ENCODE data around the gene TRAPPC2L.

Gene TRAPPC2L, protein sequence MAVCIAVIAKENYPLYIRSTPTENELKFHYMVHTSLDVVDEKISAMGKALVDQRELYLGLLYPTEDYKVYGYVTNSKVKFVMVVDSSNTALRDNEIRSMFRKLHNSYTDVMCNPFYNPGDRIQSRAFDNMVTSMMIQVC

DNA sequence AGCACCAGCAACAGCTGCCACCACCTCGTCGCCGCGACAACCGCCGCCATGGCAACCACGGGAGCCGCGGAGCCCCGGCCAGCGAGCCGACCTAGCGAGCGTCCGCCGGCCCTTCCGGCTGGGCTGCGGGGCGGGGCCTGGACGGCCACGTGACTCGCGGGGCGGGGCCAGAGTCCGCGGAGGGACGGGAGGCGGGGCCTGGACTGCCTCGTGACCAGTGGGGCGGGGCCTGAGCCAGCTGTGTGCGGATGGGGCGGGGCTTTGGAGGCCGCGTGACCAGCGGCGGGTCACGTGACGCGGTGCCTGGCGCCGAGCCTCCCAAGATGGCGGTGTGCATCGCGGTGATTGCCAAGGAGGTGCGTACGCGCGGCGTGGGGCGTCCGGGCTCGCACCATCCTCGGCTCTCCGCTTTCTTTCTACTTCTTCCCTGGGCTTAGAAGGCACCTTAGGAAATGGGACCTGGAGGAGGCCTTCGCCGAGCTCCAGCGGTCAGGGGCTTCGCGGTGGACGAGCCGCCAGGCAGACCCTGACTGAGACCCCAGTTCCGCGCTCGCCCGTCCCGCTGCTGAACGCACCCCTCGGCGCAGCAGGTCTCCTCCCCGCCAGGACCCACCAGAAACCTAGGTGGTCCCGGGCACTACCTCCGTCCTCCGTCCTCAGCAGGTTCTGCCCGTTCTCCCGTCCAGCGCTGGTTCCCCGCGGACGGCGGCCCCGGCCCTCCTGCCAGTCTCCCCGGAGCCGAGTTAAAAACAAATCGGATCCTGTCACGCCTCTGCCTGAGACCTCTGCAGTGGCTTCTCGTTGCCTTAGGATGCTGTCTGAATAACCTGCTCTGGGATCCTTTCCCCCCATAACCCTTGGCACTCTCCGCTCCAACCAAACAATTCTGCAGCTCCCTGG, at the start of gene TRAPPC2L, which contains the start of gene GALNS:
TSS of gene TRAPPC2L (plus strand) at position 300 of the 900 bp plus-strand sequence. CDS start at position 324, 24 bp downstream.
TSS of gene GALNS (minus strand) at position 120 of the 900 bp plus-strand sequence. CDS start at position 50, 70 bp downstream.
- DNase-seq (ENCODE audit: low read depth in 1 of 2, low spot score in 1 of 2), result peak; percentile 99

DNA sequence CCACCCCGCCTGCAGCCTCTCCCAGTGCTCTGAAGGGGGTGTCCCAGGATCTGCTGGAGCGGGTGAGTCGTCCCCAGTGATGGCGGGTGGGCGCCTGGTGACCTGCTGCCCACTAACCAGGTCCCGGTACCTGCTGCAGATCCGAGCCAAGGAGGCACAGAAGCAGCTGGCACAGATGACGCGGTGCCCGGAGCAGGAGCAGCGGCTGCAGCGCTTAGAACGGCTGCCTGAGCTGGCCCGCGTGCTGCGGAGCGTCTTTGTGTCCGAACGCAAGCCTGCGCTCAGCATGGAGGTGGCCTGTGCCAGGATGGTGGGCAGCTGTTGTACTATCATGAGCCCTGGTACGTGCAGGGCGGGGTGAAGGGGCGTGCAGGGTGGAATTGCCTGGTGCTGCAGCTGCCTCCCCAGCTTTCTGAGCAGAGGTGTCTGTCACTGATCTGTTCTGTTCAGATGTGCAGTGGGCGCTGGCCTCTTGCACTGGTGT, 49.7 kb upstream of the TRAPPC2L start:
- DNase-seq (ENCODE audit: low read depth in 1 of 2, low spot score in 1 of 2), result no peak

DNA sequence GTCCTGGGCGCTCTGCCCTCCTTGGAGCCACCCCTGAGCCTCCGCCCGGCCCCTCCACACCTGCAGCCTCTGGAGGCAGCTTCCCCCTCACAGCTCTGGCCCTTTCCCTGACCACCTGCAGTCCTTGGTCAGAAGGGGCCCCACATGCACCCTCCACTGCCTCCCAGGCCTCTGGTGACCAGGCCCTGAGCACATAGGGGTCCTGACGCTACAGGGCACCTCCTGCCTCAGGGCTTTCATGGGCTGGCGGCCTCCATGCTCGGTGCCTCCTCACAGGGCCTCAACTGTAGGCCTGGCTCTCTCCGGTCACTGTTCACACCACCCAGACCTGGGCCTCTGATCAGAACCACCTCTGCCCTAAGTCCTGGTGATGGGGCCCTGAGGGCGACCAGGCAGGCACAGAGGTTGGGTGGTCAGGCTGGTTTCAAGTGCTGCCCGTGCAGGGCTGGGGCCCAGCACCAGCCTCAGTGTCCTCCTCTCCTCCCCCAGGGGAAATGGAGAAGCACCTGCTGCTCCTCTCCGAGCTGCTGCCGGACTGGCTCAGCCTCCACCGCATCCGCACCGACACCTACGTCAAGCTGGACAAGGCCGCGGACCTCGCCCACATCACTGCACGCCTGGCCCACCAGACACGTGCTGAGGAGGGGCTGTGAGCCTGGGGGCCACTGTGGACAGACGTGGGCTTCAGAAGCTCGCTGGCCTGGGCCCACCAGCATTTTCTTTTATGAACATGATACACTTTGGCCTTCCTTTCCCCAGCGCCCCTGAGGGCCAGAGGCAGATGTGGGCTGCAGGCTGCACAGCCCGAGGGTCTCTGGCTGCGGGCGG, 49.1 kb upstream of the TRAPPC2L start:
- no peak for DNase-seq (ENCODE audit: low read depth in 1 of 2, low spot score in 1 of 2)

DNA sequence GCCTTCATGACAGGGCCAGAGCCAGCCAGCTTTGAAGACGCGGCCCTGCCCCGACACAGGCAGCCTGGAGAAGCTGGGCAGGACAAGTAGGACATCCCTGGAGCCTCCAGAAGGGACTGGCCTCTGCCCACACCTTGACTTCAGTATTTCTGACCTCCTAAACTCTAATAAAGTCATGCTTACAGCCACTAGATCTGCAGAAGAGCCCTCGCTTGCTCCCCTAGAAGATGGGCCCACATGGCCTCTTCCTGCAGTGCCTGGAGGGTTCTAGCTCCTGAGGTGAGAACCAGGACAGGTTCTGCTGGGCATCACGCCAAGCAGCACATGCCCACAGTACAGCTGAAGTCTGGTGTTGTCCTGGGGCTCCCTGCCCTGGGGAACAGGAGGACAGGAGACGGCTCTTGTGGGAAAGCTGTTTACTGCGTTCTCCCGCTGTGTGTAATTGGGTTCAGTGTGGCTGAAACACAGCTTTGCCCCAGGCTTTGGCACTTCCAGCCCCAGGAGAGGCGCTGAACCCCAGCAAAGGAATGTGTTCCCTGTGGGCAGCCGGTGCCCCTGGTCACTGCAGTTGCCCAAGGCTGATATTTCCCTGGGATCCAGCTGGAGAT, 47.8 kb upstream of the TRAPPC2L start:
- DNase-seq (ENCODE audit: low read depth in 1 of 2, low spot score in 1 of 2), result no peak

DNA sequence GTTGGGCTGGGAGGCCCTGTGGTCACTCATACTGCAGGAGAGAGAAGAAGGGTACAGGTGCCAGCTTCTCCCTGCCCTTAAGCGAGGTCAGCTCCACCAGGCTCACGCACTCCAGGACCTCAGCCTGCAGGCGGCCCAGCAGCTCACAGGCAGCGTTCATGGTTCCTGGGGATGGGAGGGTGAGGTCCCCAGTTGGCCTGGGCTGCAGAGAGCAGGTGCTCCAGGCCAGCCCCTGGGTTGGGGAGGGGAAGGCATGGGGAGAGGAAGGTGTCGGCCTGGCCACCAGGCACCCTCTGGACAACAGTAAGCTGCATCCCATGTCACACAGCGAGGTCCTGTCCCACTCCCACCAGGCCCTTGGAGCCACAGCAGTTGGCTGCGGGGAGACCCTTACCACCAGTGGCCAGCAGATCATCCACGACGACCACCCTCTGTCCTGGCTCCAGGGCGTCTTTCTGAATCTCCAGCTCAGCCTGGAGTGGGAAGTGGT, 47.2 kb upstream of the TRAPPC2L start:
- DNase-seq (ENCODE audit: low read depth in 1 of 2, low spot score in 1 of 2), result no peak

DNA sequence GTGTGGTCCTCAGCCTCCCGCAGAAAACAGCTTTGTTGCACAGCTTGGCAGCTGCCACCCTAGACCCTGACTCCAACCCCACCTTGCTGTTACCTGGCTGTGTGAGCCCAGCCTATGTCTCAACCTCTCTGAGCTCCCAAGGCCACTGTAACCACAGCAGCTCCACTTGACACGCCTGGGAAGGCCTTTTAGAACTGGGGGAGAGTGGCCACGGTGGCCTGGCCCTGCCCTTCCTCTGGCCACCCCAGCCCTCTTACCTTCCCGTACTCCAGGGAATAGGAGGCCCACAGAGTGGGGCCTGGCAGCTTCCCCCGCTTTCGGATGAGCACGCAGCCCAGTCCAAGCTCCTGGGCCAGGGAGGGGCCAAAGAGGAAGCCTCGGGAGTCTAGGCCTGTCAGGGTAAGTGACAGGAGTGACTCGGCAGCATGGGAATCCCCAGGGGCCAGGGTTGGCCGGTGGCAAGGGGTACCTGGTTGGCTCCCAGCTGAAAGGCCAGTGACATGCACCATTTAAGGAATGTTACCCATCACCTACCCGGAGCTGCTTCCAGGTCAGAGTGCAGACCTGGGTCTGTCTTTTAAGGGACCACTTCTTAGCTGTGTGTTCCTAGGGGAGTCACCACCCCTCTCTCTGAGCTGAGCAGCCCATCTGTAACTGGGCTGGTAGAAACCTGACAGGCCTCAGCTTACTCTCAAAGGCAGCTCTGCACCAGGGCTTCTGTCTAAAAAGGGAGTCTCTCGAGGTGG, 46.6 kb upstream of the TRAPPC2L start:
- no peak for DNase-seq (ENCODE audit: low read depth in 1 of 2, low spot score in 1 of 2)

DNA sequence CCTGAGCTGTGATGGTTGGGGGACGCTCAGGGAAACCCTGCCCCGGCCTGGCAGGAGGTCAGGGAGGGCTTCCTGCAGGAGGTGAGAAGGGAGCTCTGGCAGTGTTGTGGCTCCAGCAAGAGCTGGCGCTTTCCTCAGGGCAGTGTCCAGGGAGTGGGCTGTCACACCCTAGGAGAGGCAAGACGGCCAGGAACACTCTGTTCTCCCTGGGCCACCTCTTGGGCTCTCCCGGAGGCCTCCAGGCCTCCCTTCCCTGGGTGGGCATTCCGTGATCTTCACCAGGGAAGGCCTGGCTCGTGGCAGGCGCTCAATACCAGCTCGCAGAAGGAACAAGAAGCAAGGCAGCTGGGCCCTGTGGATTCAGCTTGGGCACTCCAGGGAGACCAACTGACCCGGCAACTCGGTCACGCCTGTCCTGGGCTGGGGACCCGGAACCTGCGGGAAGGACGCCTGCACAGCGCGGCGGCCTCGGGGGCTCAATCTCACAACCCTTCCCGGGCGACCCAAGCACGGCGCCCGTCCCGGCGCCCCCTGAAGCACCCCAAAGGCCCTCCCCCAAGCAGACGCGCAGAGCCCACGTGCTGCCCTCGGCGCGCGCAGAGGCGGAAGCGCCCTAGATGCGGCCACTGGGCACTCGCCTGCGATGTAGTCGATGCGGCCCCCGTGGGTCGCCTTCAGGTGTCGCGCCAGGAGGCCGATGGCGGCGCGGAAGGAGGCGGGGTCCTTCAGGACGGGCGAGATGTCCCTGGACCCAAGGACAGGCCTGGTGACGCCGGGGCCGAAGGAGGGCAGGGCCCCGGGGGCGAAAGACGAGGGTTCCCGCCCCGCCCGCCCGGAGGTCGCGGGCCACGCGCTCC, 45.8 kb upstream of the TRAPPC2L start:
- DNase-seq (ENCODE audit: low read depth in 1 of 2, low spot score in 1 of 2), result peak; percentile 36 to 55

DNA sequence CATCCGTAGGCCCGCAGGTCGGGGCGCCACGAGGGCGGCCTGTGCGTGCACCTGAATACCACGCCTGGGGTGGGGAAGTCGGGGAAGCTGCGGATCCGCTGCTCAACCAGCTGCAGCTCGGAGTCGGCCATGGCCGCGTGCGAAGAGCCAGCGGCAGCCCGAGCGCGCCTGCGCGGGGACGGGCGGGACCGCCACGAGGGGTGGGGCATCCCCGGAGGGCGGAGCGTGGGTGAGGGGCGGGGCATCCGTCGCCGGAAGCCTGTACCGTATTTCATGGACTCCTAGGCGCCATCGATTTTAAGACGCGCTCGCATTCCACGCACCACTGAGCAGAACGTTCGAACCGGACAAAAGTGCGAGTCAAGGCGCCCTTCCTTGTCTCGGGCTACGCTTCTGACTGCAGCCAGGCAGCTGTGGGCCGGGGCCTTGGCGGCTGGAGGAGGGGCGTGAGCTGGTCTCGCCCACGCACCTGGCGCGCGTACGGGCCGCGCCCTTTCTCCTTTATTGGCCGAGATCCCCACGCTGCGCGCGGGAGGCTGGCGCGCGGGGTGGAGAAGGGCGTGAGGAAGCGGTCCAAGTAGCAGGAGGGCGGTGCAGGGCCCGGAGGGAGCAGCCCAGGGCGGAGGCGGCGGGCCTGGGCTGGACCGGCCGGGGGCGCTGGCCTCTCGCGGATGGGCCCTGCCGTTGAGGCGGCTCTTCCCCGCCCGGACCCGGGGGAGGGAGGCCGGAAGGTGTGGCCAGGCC, 45.0 kb upstream of the TRAPPC2L start, which contains the start of gene APRT:
TSS of gene APRT (minus strand) at position 160 of the 744 bp plus-strand sequence. CDS start at position 131, 29 bp downstream.
- peak; percentile 98 to 99 for DNase-seq (ENCODE audit: low read depth in 1 of 2, low spot score in 1 of 2)

DNA sequence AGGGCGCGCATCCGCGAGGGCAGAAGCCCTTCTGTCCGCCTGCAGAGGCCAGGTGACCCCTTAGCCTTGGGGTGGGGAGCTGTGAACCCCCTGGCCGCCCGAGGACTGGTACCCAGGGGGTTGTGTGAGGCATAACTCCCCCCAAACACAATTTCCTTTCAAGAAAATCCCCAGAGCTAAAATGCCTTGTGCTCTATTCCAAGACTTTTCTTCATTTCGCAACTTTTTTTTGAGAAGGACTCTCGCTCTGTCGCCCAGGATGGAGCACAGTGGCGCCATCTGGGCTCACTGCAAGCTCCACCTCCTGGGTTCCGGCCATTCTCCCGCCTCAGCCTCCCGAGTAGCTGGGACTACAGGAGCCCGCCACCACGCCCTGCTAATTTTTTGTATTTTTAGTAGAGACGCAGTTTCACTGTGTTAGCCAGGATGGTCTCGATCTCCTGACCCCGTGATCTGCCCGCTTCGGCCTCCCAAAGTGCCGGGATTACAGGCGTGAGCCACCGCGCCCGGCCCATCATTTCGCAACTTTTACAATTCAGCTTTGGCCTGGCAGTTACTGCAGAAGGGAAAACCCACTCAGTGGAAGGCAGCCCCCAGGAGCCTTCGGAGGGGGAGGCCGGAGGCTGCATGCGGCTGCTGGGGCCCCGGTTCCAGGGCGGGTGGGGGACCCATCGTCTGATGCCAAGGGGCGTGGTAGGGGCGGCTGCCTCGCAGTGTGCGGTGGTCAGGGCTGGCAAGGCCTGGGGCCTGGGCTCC, 44.2 kb upstream of the TRAPPC2L start:
- DNase-seq (ENCODE audit: low read depth in 1 of 2, low spot score in 1 of 2), result no peak

DNA sequence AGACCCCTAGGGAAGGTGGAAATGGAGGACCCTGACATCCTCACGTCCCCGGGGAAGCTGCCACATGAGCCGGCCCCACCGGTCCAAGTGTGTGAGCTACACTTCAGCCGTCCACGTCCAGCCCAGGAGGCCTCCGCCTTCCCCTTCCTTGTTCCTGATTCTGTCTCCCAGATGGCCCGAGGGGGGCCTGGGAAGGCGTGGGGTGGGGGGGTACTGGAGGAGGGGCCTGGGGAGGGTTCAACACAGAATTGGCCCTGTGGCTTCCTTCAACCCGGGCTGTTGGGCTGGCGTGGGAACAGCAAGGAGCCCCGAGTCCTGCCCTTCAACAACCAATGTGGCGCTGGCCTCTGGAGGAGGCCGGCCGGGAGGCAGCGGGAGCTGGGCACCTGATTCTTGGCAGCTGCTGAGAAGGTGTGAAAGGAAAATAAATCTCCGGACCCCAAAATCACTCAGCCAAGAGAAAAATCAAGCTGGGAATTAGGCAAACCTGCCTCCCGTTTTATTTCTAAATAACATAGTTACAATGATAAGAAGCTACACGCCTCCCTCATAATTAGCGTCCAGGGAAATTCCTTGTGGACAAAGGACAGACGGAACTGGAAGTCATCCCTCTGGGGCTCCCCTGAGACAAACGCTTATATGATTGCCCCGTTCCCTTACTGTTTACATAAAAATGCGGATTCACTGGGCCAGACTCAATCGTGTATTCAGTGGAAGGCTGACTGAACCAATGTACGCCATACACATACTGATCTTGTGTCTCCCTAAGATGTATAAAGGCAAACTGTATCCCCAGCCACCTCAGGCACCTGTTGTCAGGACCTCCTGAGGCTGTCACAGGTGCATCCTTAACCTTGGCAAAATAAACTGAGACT, 43.4 kb upstream of the TRAPPC2L start:
- no peak for DNase-seq (ENCODE audit: low read depth in 1 of 2, low spot score in 1 of 2)

DNA sequence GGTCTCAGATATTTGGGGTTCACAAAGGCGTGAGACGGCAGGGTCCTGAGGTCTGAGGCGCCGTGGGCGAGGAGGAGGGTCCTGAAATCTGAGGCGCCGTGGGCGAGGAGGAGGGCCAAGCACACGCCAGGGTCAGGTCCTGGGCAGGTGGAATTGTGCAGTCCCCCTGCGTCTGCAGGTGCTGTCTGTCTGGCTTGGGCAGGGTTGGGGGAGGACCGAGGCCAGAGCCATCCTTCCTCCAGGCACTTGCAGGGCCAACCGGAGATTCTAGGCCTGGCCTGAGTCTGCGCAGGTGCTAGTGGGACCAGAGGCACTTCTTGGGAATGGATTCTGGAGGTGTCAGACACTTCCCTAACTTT, 42.8 kb upstream of the TRAPPC2L start:
- no peak for DNase-seq (ENCODE audit: low read depth in 1 of 2, low spot score in 1 of 2)

DNA sequence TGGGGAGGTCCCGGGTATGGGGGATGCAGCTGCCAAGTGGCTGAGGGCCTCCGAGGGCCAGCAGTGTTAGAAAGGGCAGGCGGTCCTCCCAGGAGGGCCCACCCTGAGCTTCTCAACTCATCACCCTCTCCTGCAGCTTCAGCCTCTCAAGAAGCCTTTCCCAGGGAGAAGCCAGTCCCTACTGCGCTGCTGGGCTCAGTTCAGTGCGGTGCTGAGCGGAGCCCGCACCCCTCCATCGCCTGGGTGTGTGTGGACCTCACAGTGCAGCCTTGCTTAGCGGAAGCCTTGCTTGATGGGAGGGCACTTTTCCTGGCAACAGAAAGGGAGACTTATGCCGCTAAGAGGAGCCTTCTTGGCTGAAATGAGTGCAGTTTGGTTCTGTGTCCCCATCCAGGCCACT, 41.7 kb upstream of the TRAPPC2L start:
- no peak for DNase-seq (ENCODE audit: low read depth in 1 of 2, low spot score in 1 of 2)

DNA sequence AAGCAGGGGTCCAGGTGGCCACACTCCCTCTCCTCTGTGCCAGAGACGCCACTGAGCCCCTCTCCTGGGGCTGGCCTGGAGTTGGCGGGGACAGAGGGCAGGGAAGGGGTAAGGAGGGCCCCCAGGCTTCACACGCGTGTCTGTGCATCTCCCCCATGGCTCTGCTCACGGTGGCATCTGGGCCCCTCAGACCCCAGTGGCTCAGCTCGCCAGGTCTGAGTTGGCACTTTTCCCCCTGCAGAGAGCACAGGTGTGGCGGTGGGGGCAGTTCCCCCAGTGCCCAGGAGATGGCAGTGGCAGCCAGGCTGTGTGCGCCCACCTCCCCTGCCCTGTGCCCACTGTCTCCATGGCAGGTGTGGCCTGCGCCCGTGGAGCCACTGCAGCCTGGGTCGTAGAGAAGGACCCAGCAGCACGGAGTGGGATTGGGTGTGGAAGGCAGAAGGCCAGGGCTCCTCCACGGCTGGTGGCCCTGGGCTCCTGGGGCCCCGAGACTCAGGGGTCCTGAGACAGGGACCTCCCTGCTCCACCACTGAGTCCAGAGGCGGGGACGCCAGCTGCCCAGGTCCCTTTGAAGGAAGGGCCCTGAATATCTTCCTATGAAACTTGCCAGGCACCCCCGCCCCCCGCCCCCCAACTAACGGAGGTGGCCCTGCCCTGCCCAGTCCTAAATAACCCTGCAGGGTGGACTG, 40.9 kb upstream of the TRAPPC2L start:
- peak in 1 of 2 donors; percentile 58 for DNase-seq (ENCODE audit: low read depth in 1 of 2, low spot score in 1 of 2)

DNA sequence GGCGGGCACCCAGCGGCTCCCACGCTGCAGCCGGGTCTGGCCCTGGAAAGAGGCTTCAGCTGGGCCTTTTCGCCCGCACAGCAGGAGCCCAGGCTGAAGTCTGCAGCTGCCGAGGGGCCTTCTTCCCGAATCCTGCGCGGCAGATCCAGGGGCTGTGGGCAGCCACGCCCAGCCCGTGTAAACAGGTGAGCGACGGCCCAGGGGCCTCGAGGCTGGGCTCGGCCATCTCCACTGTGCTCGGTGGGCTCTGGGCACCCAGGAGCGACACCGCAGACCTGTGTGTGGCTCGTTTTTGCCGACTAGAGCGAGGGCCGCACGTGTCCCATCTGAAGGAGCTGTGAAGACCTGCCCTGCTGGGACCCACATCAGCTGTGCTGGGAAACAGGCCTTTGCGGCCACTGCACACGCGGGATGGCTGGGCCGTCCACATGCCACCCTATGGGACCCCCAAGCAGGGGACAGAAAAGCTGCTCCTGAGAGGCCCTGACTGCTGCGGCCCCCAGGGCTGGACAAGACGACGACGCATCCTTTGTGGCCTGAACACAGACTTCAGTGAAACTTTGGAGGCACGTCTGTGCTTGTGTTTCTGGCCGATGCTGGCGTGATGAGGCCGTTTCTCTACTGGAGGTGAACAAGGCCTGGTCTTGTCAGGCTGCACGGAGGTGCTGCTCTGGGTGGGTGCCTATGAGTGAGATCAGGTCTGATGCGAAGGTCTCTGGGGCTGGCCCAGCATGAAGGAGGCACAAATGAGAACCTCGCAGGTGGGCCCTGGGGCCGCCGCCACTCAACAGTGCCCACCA, 40.0 kb upstream of the TRAPPC2L start:
- no peak for DNase-seq (ENCODE audit: low read depth in 1 of 2, low spot score in 1 of 2)

Data from stimulated activated CD4-positive, alpha-beta T cell treated with anti-CD3 and anti-CD28 coated beads, Interleukin-15, amount 100 ng/mL, for 1 hour (primary cell).